ENCODE data around the gene SPOPL. TPM values are rescaled to one million over a fixed set of nuclear protein-coding genes. Genes with fewer than 3 reads are reported as not detected.

Gene SPOPL
- polyA plus RNA-seq, 1 donor from 2014 or later = 16.4 TPM

GRCh38 chr2:138512672-138513071, 11.1 kb downstream of the SPOPL start:
- H2AFZ ChIP-seq (ENCODE audit: low read depth, low read length) = no peak overlapping the region
- H3K27ac ChIP-seq (ENCODE audit: low read length) = no peak overlapping the region
- no peak overlapping the region for H3K4me2 ChIP-seq (ENCODE audit: low read length)
- H3K9me3 ChIP-seq (ENCODE audit: low read length) = no peaks in the 10 kb centered on the region
- no peaks in the 10 kb centered on the region for H4K20me1 ChIP-seq (ENCODE audit: insufficient read depth)
- no peaks in the 10 kb centered on the region for H3F3A ChIP-seq (ENCODE audit: insufficient read depth, low read length, poor library complexity, severe bottlenecking)
- peaks cover 34% of the 10 kb centered on the region for H3K79me2 ChIP-seq (replicated peaks; ENCODE audit: insufficient read depth, low read length)
- H3K9ac ChIP-seq (ENCODE audit: low read length) = no peak overlapping the region
- H3K27me3 ChIP-seq (ENCODE audit: insufficient read depth, low read depth, low read length) = no peaks in the 10 kb centered on the region
- H3K4me3 ChIP-seq (ENCODE audit: low read length) = no peak overlapping the region
- H3K9me2 ChIP-seq (ENCODE audit: insufficient read depth, low read length) = no peaks in the 10 kb centered on the region
- H3K36me3 ChIP-seq (ENCODE audit: insufficient read depth, low read length) = no peaks in the 10 kb centered on the region
- TF ChIP-seq MXI1 (conservative IDR thresholded peaks at IDR 0.05; ENCODE audit: poor library complexity, severe bottlenecking) = no peak
- no peak for TF ChIP-seq SMC3 (conservative IDR thresholded peaks at IDR 0.05; ENCODE audit: poor library complexity)
- no peak for TF ChIP-seq CTCF (IDR thresholded peaks at IDR 0.05; ENCODE audit: poor library complexity, severe bottlenecking)
- TF ChIP-seq EZH2 (IDR thresholded peaks at IDR 0.05; ENCODE audit: borderline replicate concordance, insufficient read depth, low read length, poor library complexity, severe bottlenecking) = no peak
- no peak for TF ChIP-seq TAF1 (IDR thresholded peaks at IDR 0.05; ENCODE audit: low read depth)
- TF ChIP-seq POLR2AphosphoS5 (IDR thresholded peaks at IDR 0.05) = no peak
- no peak for TF ChIP-seq EP300 (conservative IDR thresholded peaks at IDR 0.05; ENCODE audit: poor library complexity, severe bottlenecking)
- TF ChIP-seq REST (IDR thresholded peaks at IDR 0.05; ENCODE audit: borderline replicate concordance) = no peak
- TF ChIP-seq RAD21 (conservative IDR thresholded peaks at IDR 0.05) = no peak

GRCh38 chr2:138514173-138514572, 12.6 kb downstream of the SPOPL start:
- TF ChIP-seq REST (IDR thresholded peaks at IDR 0.05; ENCODE audit: borderline replicate concordance) = no peak
- TF ChIP-seq EZH2 (IDR thresholded peaks at IDR 0.05; ENCODE audit: borderline replicate concordance, insufficient read depth, low read length, poor library complexity, severe bottlenecking) = no peak
- TF ChIP-seq SMC3 (conservative IDR thresholded peaks at IDR 0.05; ENCODE audit: poor library complexity) = no peak
- no peak for TF ChIP-seq MXI1 (conservative IDR thresholded peaks at IDR 0.05; ENCODE audit: poor library complexity, severe bottlenecking)
- no peak for TF ChIP-seq CTCF (IDR thresholded peaks at IDR 0.05; ENCODE audit: poor library complexity, severe bottlenecking)
- no peaks in the 10 kb centered on the region for H3K9me2 ChIP-seq (ENCODE audit: insufficient read depth, low read length)
- no peak overlapping the region for H3K9ac ChIP-seq (ENCODE audit: low read length)
- H3F3A ChIP-seq (ENCODE audit: insufficient read depth, low read length, poor library complexity, severe bottlenecking) = no peaks in the 10 kb centered on the region
- H2AFZ ChIP-seq (ENCODE audit: low read depth, low read length) = no peak overlapping the region
- H4K20me1 ChIP-seq (ENCODE audit: insufficient read depth) = no peaks in the 10 kb centered on the region
- no peaks in the 10 kb centered on the region for H3K36me3 ChIP-seq (ENCODE audit: insufficient read depth, low read length)
- no peaks in the 10 kb centered on the region for H3K9me3 ChIP-seq (ENCODE audit: low read length)
- peaks cover 26% of the 10 kb centered on the region for H3K79me2 ChIP-seq (replicated peaks; ENCODE audit: insufficient read depth, low read length)
- no peaks in the 10 kb centered on the region for H3K27me3 ChIP-seq (ENCODE audit: insufficient read depth, low read depth, low read length)
- no peak overlapping the region for H3K27ac ChIP-seq (ENCODE audit: low read length)
- no peak overlapping the region for H3K4me2 ChIP-seq (ENCODE audit: low read length)
- H3K4me3 ChIP-seq (ENCODE audit: low read length) = no peak overlapping the region
